CD4-positive, alpha-beta memory T cell (primary cell): ENCODE measurements around the gene ZNF267. TPM values are rescaled to one million over a fixed set of nuclear protein-coding genes. Genes with fewer than 3 reads are reported as not detected.

Experiments
- CTCF ChIA-PET: fragments of 350-600 bp; sonication (Branson Sonifier 250); formaldehyde crosslinking; loops from one replicate; lab custom pipeline; 2021; ENCODE audit warnings: inconsistent platforms; ENCODE audit not compliant: partially characterized antibody; lab: Charles Lee
- POLR2A ChIA-PET: fragments of 350-600 bp; sonication (Branson Sonifier 250); formaldehyde crosslinking; loops from one replicate; lab custom pipeline; 2021; ENCODE audit not compliant: partially characterized antibody; lab: Charles Lee
- DNase-seq, 5 donors: peaks; one replicate each; pipeline versions ENCODE4 v3.0.0 to v3.0.0-alpha.2; 2020 to 2022; ENCODE audit warnings: mixed read lengths in 1 of 5
- H3K27ac ChIP-seq: one replicate; pipeline ENCODE4 v1.7.0; 2013; ENCODE audit warnings: low read depth, low read length
- H3K27me3 ChIP-seq: 2 replicates; pipeline ENCODE4 v1.7.0; 2013; ENCODE audit warnings: mild to moderate bottlenecking, low read length, moderate library complexity; ENCODE audit not compliant: insufficient read depth
- H3K36me3 ChIP-seq: 2 replicates; pipeline ENCODE4 v1.7.0; 2013; ENCODE audit warnings: mild to moderate bottlenecking, low read length, moderate library complexity; ENCODE audit not compliant: insufficient read depth
- H3K4me1 ChIP-seq: 2 replicates; pipeline ENCODE4 v1.7.0; 2013; ENCODE audit warnings: mild to moderate bottlenecking, low read length, moderate library complexity; ENCODE audit not compliant: insufficient read depth
- H3K4me3 ChIP-seq, 2 donors: one replicate each; pipeline ENCODE4 v1.7.0; 2013; ENCODE audit warnings: low read length in 2 of 2, mild to moderate bottlenecking in 1 of 2
- H3K9me3 ChIP-seq, 2 donors: one replicate each; pipeline ENCODE4 v1.7.0; 2013; ENCODE audit warnings: low read length in 2 of 2, control low read depth in 1 of 2; ENCODE audit not compliant: control insufficient read depth in 1 of 2
- H3K27ac Mint-ChIP-seq, 7 donors: one replicate each; pipeline ENCODE4 v1.8.0; 2020 to 2021; ENCODE audit warnings: mixed read lengths in 7 of 7, mild to moderate bottlenecking in 6 of 7, inconsistent platforms in 3 of 7, moderate library complexity in 3 of 7
- H3K27me3 Mint-ChIP-seq, 2 donors: one replicate each; pipeline ENCODE4 v1.8.0; 2020 to 2021; ENCODE audit warnings: mixed read lengths in 2 of 2
- H3K36me3 Mint-ChIP-seq, 2 donors: one replicate each; pipeline ENCODE4 v1.8.0; 2020 to 2021; ENCODE audit warnings: mixed read lengths in 2 of 2, inconsistent platforms in 1 of 2, mild to moderate bottlenecking in 1 of 2
- H3K4me1 Mint-ChIP-seq, 4 donors: one replicate each; pipeline ENCODE4 v1.8.0; 2020 to 2021; ENCODE audit warnings: mixed read lengths in 4 of 4, mild to moderate bottlenecking in 1 of 4
- H3K4me3 Mint-ChIP-seq, 8 donors: one replicate each; pipeline ENCODE4 v1.8.0; 2020 to 2021; ENCODE audit warnings: mixed read lengths in 8 of 8, mild to moderate bottlenecking in 7 of 8, moderate library complexity in 6 of 8, inconsistent platforms in 3 of 8
- H3K9me3 Mint-ChIP-seq, 8 donors: one replicate each; pipeline ENCODE4 v1.8.0; 2020 to 2021; ENCODE audit warnings: mixed read lengths in 8 of 8, mild to moderate bottlenecking in 5 of 8, inconsistent platforms in 3 of 8, moderate library complexity in 1 of 8
- intact Hi-C: fragments of 100-400 bp; cut with micrococcal nuclease; formaldehyde crosslinking; loops from one replicate; pipeline ENCODE4 v1.15.1; 2023
- polyA plus RNA-seq, 2 donors: library from polyadenylated mRNA; unstranded; fragments of 300-500 nt; fragmentation: Illumina TruSeq; gene quantifications; one replicate each; pipeline ENCODE4 v1.2.3, GENCODE V29; 2021
- total RNA-seq, 2 experiments: library from RNA; stranded (reverse); gene quantifications; one replicate each; pipeline ENCODE4 v1.2.3, GENCODE V29; 2021

The ZNF267 gene
- total and polyA plus RNA-seq, 4 experiments from 2014 or later = 12.4 to 51.9 (median 32.4) TPM

- ChIA-PET POLR2A (interaction anchor here (1.0 to 3.3 kb wide), 3 partner anchors 8 to 12 kb away, joined by 3 to 20 read pairs (median 4); partner anchors contain the start of gene ZNF267), CTCF (interaction anchor here (1.1 to 6.1 kb wide), 3 partner anchors 7 to 406 kb away, joined by 4 to 78 read pairs (median 4); partner anchors contain the start of gene ZNF267)
- DNase-seq = peak; percentile 39 to 52 (median 44)
- Mint-ChIP-seq H3K9me3 (no peaks in the 10 kb centered on the region), H3K4me3 (peak overlapping the region in 7 of 8 donors; percentile 1 to 54 (median 13)), H3K27me3 (no peaks in the 10 kb centered on the region), H3K36me3 (no peaks in the 10 kb centered on the region), H3K4me1 (peaks cover 24 to 35% (median 30%) of the 10 kb centered on the region in 4 donors), H3K27ac (peak overlapping the region; percentile 43 to 87 (median 75))
- intact Hi-C loops = loop anchor here (10.0 kb wide), 2 partner anchors 907 to 1017 kb away; partner anchors contain the start of gene SETD1A
- H3K36me3 ChIP-seq = no peaks in the 10 kb centered on the region
- no peaks in the 10 kb centered on the region for H3K9me3 ChIP-seq
- peak overlapping the region; percentile 7 for H3K27ac ChIP-seq
- peaks cover 24% of the 10 kb centered on the region for H3K4me1 ChIP-seq
- H3K4me3 ChIP-seq = no peak overlapping the region
- no peaks in the 10 kb centered on the region for H3K27me3 ChIP-seq
These were observed 12.2 kb upstream of the ZNF267 start for GRCh38 chr16:31861455-31861854.

GRCh38 chr16:31862761-31863160, 10.8 kb upstream of the ZNF267 start:
- ChIA-PET POLR2A (interaction anchor here (1.0 kb wide), 1 partner anchor 420 kb away, joined by 3 read pairs; the partner anchor contains the start of gene ZNF843), CTCF (interaction anchor here (0.9 kb wide), 1 partner anchor 11 kb away, joined by 5 read pairs; the partner anchor contains the start of gene ZNF267)
- no peak for DNase-seq

GRCh38 chr16:31868164-31868563, 5.4 kb upstream of the ZNF267 start:
- DNase-seq = no peak
- Histone ChIP-seq H3K27ac (no peak overlapping the region), H3K9me3 (no peaks in the 10 kb centered on the region), H3K4me1 (peaks cover 42% of the 10 kb centered on the region), H3K36me3 (no peaks in the 10 kb centered on the region), H3K4me3 (no peak overlapping the region), H3K27me3 (no peaks in the 10 kb centered on the region)
- H3K36me3 Mint-ChIP-seq = no peaks in the 10 kb centered on the region
- peaks cover 30 to 49% (median 35%) of the 10 kb centered on the region in 4 donors for H3K4me1 Mint-ChIP-seq
- H3K9me3 Mint-ChIP-seq = no peaks in the 10 kb centered on the region
- ChIA-PET POLR2A (interaction anchor here (1.0 to 2.5 kb wide), 11 partner anchors 10 to 946 kb away, joined by 3 to 33 read pairs (median 7); partner anchors contain the start of genes ARMC5, RUSF1, ZNF646 and ZNF668), CTCF (interaction anchor here (0.8 to 3.5 kb wide), 23 partner anchors 9 to 1023 kb away, joined by 3 to 78 read pairs (median 11); partner anchors contain the start of genes ARMC5, HSD3B7, PRSS8 and ZNF843)
- H3K27ac Mint-ChIP-seq = peak overlapping the region in 5 of 7 donors; percentile 5 to 90 (median 55)
- no peaks in the 10 kb centered on the region for H3K27me3 Mint-ChIP-seq
- peak overlapping the region in 2 of 8 donors; percentile 5 to 56 for H3K4me3 Mint-ChIP-seq
- intact Hi-C loops = loop anchor here (1.0 to 10.0 kb wide), 9 partner anchors 155 to 1023 kb away; partner anchors contain the start of genes FBXL19, RUSF1, SETD1A and STX4

More at GRCh38 chr16:31862761-31863160, 10.8 kb upstream of the ZNF267 start:
- Histone ChIP-seq H3K36me3 (no peaks in the 10 kb centered on the region), H3K27ac (no peak overlapping the region), H3K9me3 (no peaks in the 10 kb centered on the region), H3K4me1 (peaks cover 24% of the 10 kb centered on the region), H3K27me3 (no peaks in the 10 kb centered on the region), H3K4me3 (no peak overlapping the region)
- Mint-ChIP-seq H3K27me3 (no peaks in the 10 kb centered on the region), H3K4me1 (peaks cover 24 to 35% (median 30%) of the 10 kb centered on the region in 4 donors), H3K4me3 (no peak overlapping the region), H3K9me3 (no peaks in the 10 kb centered on the region), H3K36me3 (no peaks in the 10 kb centered on the region), H3K27ac (peak overlapping the region in 3 of 7 donors; percentile 54 to 84 (median 68))
- intact Hi-C loops = loop anchor here (10.0 kb wide), 2 partner anchors 908 to 1018 kb away; partner anchors contain the start of gene SETD1A

- Mint-ChIP-seq H3K36me3 (peaks cover 0 to 3% of the 10 kb centered on the region in 2 donors), H3K4me1 (peaks cover 31 to 50% (median 38%) of the 10 kb centered on the region in 4 donors), H3K27ac (peak overlapping the region; percentile 74 to 96 (median 92)), H3K9me3 (no peaks in the 10 kb centered on the region), H3K4me3 (peak overlapping the region; percentile 71 to 84 (median 78)), H3K27me3 (no peaks in the 10 kb centered on the region)
- peak; percentile 74 to 85 (median 78) for DNase-seq
- no peaks in the 10 kb centered on the region for H3K27me3 ChIP-seq
- no peaks in the 10 kb centered on the region for H3K9me3 ChIP-seq
- ChIA-PET POLR2A (interaction anchor here (0.8 to 2.5 kb wide), 19 partner anchors 7 to 994 kb away, joined by 3 to 33 read pairs (median 5); partner anchors contain the start of genes ARMC5, FUS, RUSF1 and SETD1A), CTCF (interaction anchor here (0.8 to 3.5 kb wide), 26 partner anchors 9 to 1023 kb away, joined by 3 to 78 read pairs (median 8); partner anchors contain the start of genes ARMC5, HSD3B7, PRSS8 and ZNF843)
- peak overlapping the region; percentile 65 to 67 for H3K4me3 ChIP-seq
- H3K4me1 ChIP-seq = peaks cover 44% of the 10 kb centered on the region
- intact Hi-C loops = loop anchor here (1.0 to 10.0 kb wide), 13 partner anchors 9 to 1024 kb away; partner anchors contain the start of genes ARMC5, FBXL19, RUSF1 and SETD1A
- H3K36me3 ChIP-seq = no peaks in the 10 kb centered on the region
- H3K27ac ChIP-seq = peak overlapping the region; percentile 71
These were observed 4.9 kb upstream of the ZNF267 start for GRCh38 chr16:31868691-31869167.

- Histone ChIP-seq H3K27me3 (no peaks in the 10 kb centered on the region), H3K27ac (peak overlapping the region; percentile 71), H3K36me3 (no peaks in the 10 kb centered on the region), H3K9me3 (no peaks in the 10 kb centered on the region), H3K4me3 (no peak overlapping the region), H3K4me1 (peaks cover 48% of the 10 kb centered on the region)
- peak overlapping the region; percentile 74 to 96 (median 92) for H3K27ac Mint-ChIP-seq
- peaks cover 0 to 9% of the 10 kb centered on the region in 2 donors for H3K36me3 Mint-ChIP-seq
- no peaks in the 10 kb centered on the region for H3K27me3 Mint-ChIP-seq
- ChIA-PET POLR2A (interaction anchor here (0.6 to 2.5 kb wide), 22 partner anchors 8 to 995 kb away, joined by 3 to 33 read pairs (median 4); partner anchors contain the start of genes ARMC5, FUS, KAT8 and PYCARD), CTCF (interaction anchor here (0.9 to 3.5 kb wide), 24 partner anchors 8 to 1024 kb away, joined by 3 to 78 read pairs (median 10); partner anchors contain the start of genes ARMC5, HSD3B7, ORAI3 and ZNF843)
- H3K4me1 Mint-ChIP-seq = peaks cover 31 to 51% (median 38%) of the 10 kb centered on the region in 4 donors
- intact Hi-C loops = loop anchor here (1.0 to 10.0 kb wide), 12 partner anchors 8 to 1025 kb away; partner anchors contain the start of genes ARMC5, FBXL19, RUSF1 and SETD1A
- H3K9me3 Mint-ChIP-seq = no peaks in the 10 kb centered on the region
- peak overlapping the region; percentile 67 to 84 (median 76) for H3K4me3 Mint-ChIP-seq
- DNase-seq = peak; percentile 84 to 96 (median 88)
These were observed 4.0 kb upstream of the ZNF267 start for GRCh38 chr16:31869511-31870201.

- intact Hi-C loops = no loop called here
- no peak overlapping the region for H3K27ac ChIP-seq
- H3K9me3 ChIP-seq = no peaks in the 10 kb centered on the region
- H3K4me1 Mint-ChIP-seq = peaks cover 38 to 62% (median 48%) of the 10 kb centered on the region in 4 donors
- no peaks in the 10 kb centered on the region for H3K27me3 Mint-ChIP-seq
- H3K27ac Mint-ChIP-seq = peak overlapping the region; percentile 60 to 92 (median 74)
- peak overlapping the region in 3 of 8 donors; percentile 27 to 44 (median 38) for H3K4me3 Mint-ChIP-seq
- peaks cover 59% of the 10 kb centered on the region for H3K4me1 ChIP-seq
- H3K9me3 Mint-ChIP-seq = no peaks in the 10 kb centered on the region
- H3K36me3 ChIP-seq = no peaks in the 10 kb centered on the region
- POLR2A ChIA-PET = interaction anchor here (0.9 kb wide), 1 partner anchor 168 kb away, joined by 3 read pairs; no protein-coding TSS in a partner anchor
- peak in 1 of 5 donors; percentile 28 for DNase-seq
- H3K36me3 Mint-ChIP-seq = peaks cover 0 to 18% of the 10 kb centered on the region in 2 donors
- CTCF ChIA-PET = no interaction called here
- H3K4me3 ChIP-seq = no peak overlapping the region
- H3K27me3 ChIP-seq = no peaks in the 10 kb centered on the region
These were observed 2.8 kb upstream of the ZNF267 start for GRCh38 chr16:31870809-31871208.
